ENCODE results near the gene CORIN.
"Not testable (repeated sequence)": the region's sequence is repeated elsewhere in the genome, so short reads cannot be mapped to it uniquely, and the experiment has no call there.

The CORIN gene

DNA sequence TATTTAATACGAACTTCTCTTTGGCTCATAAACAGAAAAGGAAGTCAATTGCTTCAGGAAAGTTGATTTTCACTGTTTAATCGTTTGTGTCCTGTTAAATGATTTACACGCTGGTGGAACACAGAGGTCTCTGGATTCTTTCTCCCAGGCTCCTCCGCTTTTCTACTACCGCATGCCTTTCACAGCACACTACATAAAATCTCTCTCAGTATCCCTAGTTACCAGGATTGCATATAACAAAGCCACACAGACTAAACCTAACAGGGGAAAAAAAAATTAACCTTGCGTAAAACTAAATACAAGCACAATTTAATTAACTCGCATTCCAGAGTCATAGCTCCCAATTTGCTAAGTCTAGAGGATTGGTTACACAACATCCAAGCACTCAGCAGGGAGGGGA, 133.9 kb downstream of the CORIN start:
- H3K27ac ChIP-seq (ENCODE audit: insufficient read depth, low read length, poor library complexity, severe bottlenecking): no peak overlapping the region
- H3K9me3 ChIP-seq (ENCODE audit: control insufficient read depth, low read length): no peaks in the 10 kb centered on the region
- no peaks in the 10 kb centered on the region for H3K36me3 ChIP-seq (ENCODE audit: control insufficient read depth, insufficient read depth, low read length)
- no peaks in the 10 kb centered on the region for H3K27me3 ChIP-seq (replicated peaks; ENCODE audit: control insufficient read depth, insufficient read depth, low read length, poor library complexity, severe bottlenecking)
- H3K4me1 ChIP-seq (ENCODE audit: control insufficient read depth, insufficient read depth, low read length, poor library complexity, severe bottlenecking): no peaks in the 10 kb centered on the region
- H3K4me3 ChIP-seq (ENCODE audit: insufficient read depth, low read depth, low read length, poor library complexity, severe bottlenecking): no peak overlapping the region
- DNase-seq: no peak

DNA sequence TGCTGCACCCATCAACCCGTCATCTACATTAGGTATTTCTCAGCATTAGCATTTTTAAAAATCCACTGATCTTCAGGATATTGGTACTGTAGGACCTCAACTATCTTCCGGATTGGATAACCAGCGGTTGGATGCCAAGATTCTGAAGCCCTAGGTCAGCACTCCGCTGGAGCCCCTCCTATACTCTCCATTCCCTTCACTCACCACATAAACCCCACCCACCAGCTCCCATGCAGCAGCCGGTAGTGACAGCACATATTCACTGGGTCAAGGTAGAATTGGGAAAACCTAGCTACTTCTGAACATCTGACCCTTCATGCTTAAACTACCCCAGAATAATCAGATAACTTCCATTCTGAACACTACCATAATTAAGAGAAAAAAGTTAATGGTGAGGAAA, 134.9 kb downstream of the CORIN start:
- H3K9me3 ChIP-seq (ENCODE audit: control insufficient read depth, low read length): no peaks in the 10 kb centered on the region
- H3K4me3 ChIP-seq (ENCODE audit: insufficient read depth, low read depth, low read length, poor library complexity, severe bottlenecking): no peak overlapping the region
- H3K27me3 ChIP-seq (replicated peaks; ENCODE audit: control insufficient read depth, insufficient read depth, low read length, poor library complexity, severe bottlenecking): no peaks in the 10 kb centered on the region
- DNase-seq: no peak
- no peaks in the 10 kb centered on the region for H3K4me1 ChIP-seq (ENCODE audit: control insufficient read depth, insufficient read depth, low read length, poor library complexity, severe bottlenecking)
- no peak overlapping the region for H3K27ac ChIP-seq (ENCODE audit: insufficient read depth, low read length, poor library complexity, severe bottlenecking)
- no peaks in the 10 kb centered on the region for H3K36me3 ChIP-seq (ENCODE audit: control insufficient read depth, insufficient read depth, low read length)

DNA sequence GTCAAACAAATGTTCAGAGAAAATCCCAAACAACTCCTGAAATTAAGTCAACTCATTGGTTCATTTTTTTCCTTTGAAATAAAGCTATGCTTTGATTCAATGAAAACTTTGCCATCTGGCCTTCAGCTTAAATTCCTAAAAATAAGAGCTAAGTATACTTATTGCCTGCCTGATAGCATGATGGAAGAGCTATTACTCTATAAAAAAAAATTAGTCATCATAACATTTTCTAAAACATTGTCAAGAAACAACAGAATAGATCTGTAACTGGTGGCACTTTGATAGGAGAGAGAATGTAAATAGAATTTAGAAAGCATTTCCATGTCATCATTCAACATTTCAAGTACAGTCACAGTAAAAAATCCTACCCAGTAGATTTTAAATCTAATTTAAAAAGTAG, 136.6 kb downstream of the CORIN start:
- Histone ChIP-seq H3K9me3 (ENCODE audit: control insufficient read depth, low read length) (no peaks in the 10 kb centered on the region), H3K27me3 (replicated peaks; ENCODE audit: control insufficient read depth, insufficient read depth, low read length, poor library complexity, severe bottlenecking) (no peaks in the 10 kb centered on the region), H3K4me3 (ENCODE audit: insufficient read depth, low read depth, low read length, poor library complexity, severe bottlenecking) (no peak overlapping the region), H3K4me1 (ENCODE audit: control insufficient read depth, insufficient read depth, low read length, poor library complexity, severe bottlenecking) (no peaks in the 10 kb centered on the region), H3K36me3 (ENCODE audit: control insufficient read depth, insufficient read depth, low read length) (no peaks in the 10 kb centered on the region), H3K27ac (ENCODE audit: insufficient read depth, low read length, poor library complexity, severe bottlenecking) (no peak overlapping the region)
- DNase-seq: no peak

DNA sequence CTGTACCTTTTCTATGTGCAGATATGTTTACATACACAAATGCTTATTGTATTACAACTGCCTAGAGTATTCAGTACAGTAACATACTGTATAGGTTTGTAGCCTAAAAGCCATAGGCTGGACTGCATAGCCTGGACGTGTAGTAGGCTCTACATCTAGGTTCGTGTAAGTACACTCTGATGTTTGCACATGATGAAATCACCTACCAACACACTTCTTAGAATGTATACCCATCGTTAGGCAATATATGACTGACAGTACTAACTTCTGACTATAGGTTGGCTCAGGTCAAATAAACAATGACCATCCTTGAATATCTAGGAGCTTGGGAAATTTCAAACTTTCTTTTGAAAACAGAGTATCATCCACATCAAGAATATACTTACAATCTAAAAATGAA, 139.0 kb downstream of the CORIN start:
- Histone ChIP-seq H3K27ac (ENCODE audit: insufficient read depth, low read length, poor library complexity, severe bottlenecking) (no peak overlapping the region), H3K27me3 (replicated peaks; ENCODE audit: control insufficient read depth, insufficient read depth, low read length, poor library complexity, severe bottlenecking) (no peaks in the 10 kb centered on the region), H3K9me3 (ENCODE audit: control insufficient read depth, low read length) (no peaks in the 10 kb centered on the region), H3K36me3 (ENCODE audit: control insufficient read depth, insufficient read depth, low read length) (no peaks in the 10 kb centered on the region), H3K4me1 (ENCODE audit: control insufficient read depth, insufficient read depth, low read length, poor library complexity, severe bottlenecking) (no peaks in the 10 kb centered on the region), H3K4me3 (ENCODE audit: insufficient read depth, low read depth, low read length, poor library complexity, severe bottlenecking) (no peak overlapping the region)
- DNase-seq: no peak

DNA sequence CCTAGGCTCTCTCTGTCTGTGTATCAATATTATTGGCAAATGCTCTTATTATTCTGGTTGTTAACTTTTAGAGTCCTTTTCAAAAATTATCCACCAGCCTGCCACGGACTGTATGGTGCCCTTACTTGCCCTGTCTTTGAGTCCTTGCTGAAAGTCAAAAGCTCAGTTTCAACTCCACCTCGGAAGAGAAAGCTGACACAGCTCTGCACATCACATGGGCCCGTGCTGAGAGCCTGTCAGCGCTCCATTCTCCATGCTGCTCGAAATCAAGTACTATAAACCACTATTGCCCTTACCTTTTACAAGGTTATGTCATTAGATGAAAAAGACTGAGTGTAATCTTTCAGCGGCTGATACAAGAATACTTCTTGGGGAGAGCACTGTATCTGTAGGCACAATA, 141.0 kb downstream of the CORIN start:
- DNase-seq: no peak
- Histone ChIP-seq H3K36me3 (ENCODE audit: control insufficient read depth, insufficient read depth, low read length) (no peaks in the 10 kb centered on the region), H3K4me3 (ENCODE audit: insufficient read depth, low read depth, low read length, poor library complexity, severe bottlenecking) (no peak overlapping the region), H3K9me3 (ENCODE audit: control insufficient read depth, low read length) (no peaks in the 10 kb centered on the region), H3K27ac (ENCODE audit: insufficient read depth, low read length, poor library complexity, severe bottlenecking) (no peak overlapping the region), H3K27me3 (replicated peaks; ENCODE audit: control insufficient read depth, insufficient read depth, low read length, poor library complexity, severe bottlenecking) (no peaks in the 10 kb centered on the region), H3K4me1 (ENCODE audit: control insufficient read depth, insufficient read depth, low read length, poor library complexity, severe bottlenecking) (no peaks in the 10 kb centered on the region)

DNA sequence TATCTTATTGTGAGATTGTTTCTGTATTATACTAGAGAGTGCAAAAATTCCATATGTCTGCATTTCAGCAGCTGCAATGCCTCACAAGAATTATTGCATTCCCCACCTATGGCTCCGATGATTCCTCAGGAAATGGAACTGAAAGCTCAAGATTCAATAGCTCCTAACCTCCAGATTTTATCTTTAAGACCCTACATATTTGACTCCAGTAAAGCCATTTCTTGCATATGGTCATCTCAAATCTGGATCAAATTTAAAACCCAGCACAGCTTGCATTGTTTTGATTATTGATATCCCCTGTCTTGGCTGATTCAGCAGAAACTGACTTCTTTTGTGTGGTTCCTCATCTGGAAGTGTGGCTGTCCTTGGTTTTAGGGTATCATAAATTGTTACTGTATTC, 142.6 kb downstream of the CORIN start:
- no peaks in the 10 kb centered on the region for H3K9me3 ChIP-seq (ENCODE audit: control insufficient read depth, low read length)
- H3K4me1 ChIP-seq (ENCODE audit: control insufficient read depth, insufficient read depth, low read length, poor library complexity, severe bottlenecking): no peaks in the 10 kb centered on the region

DNA sequence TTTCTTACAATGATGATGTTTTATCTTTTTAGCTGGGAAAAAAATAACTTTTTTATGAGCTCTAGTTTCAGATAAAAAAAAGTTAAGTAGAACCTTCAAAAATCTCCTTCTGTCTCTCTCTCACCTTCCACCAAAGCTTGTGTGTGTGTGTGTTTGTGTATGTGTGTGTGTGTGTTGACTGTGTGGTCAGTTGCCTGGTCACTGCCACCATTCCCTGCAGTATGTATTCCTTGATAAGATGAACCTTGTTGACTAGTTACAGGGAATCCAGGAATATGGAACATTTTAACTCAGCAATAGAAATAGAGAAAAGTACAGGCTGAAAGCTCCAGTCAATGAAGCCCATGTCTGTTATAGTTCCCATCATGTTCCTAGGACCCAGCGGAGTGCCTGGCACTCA, 143.5 kb downstream of the CORIN start:
- H3K4me1 ChIP-seq (ENCODE audit: control insufficient read depth, insufficient read depth, low read length, poor library complexity, severe bottlenecking): no peaks in the 10 kb centered on the region
- H3K27ac ChIP-seq (ENCODE audit: insufficient read depth, low read length, poor library complexity, severe bottlenecking): no peak overlapping the region
- H3K27me3 ChIP-seq (replicated peaks; ENCODE audit: control insufficient read depth, insufficient read depth, low read length, poor library complexity, severe bottlenecking): no peaks in the 10 kb centered on the region
- H3K9me3 ChIP-seq (ENCODE audit: control insufficient read depth, low read length): no peaks in the 10 kb centered on the region
- no peaks in the 10 kb centered on the region for H3K36me3 ChIP-seq (ENCODE audit: control insufficient read depth, insufficient read depth, low read length)
- H3K4me3 ChIP-seq (ENCODE audit: insufficient read depth, low read depth, low read length, poor library complexity, severe bottlenecking): no peak overlapping the region
- no peak for DNase-seq

More for the DNA sequence above, 142.6 kb downstream of the CORIN start:
- H3K27me3 ChIP-seq (replicated peaks; ENCODE audit: control insufficient read depth, insufficient read depth, low read length, poor library complexity, severe bottlenecking): no peaks in the 10 kb centered on the region
- no peaks in the 10 kb centered on the region for H3K36me3 ChIP-seq (ENCODE audit: control insufficient read depth, insufficient read depth, low read length)
- no peak overlapping the region for H3K4me3 ChIP-seq (ENCODE audit: insufficient read depth, low read depth, low read length, poor library complexity, severe bottlenecking)
- DNase-seq: no peak
- H3K27ac ChIP-seq (ENCODE audit: insufficient read depth, low read length, poor library complexity, severe bottlenecking): no peak overlapping the region

DNA sequence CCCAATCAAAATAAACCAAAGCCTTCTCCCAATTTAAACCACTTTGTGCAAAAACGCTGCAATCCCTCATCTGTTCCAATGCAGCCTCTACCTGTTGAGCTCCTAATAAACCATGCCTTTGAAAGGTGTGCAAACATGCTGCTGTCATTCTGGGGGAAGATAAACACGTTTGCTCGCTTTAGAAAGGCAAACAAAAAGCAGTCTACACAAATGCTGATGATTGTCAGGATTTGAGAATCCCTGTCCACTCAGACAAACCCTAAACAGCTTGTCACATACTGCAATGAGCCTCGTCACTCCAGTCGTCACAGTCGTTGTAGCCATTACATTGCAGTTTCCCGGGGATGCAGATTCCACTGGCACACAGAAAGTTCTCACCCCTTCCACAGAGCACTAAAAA, 145.2 kb downstream of the CORIN start:
- H3K9me3 ChIP-seq (ENCODE audit: control insufficient read depth, low read length): no peaks in the 10 kb centered on the region
- no peak for DNase-seq
- H3K27ac ChIP-seq (ENCODE audit: insufficient read depth, low read length, poor library complexity, severe bottlenecking): no peak overlapping the region
- H3K4me3 ChIP-seq (ENCODE audit: insufficient read depth, low read depth, low read length, poor library complexity, severe bottlenecking): no peak overlapping the region
- H3K4me1 ChIP-seq (ENCODE audit: control insufficient read depth, insufficient read depth, low read length, poor library complexity, severe bottlenecking): no peaks in the 10 kb centered on the region
- H3K27me3 ChIP-seq (replicated peaks; ENCODE audit: control insufficient read depth, insufficient read depth, low read length, poor library complexity, severe bottlenecking): no peaks in the 10 kb centered on the region
- no peaks in the 10 kb centered on the region for H3K36me3 ChIP-seq (ENCODE audit: control insufficient read depth, insufficient read depth, low read length)

DNA sequence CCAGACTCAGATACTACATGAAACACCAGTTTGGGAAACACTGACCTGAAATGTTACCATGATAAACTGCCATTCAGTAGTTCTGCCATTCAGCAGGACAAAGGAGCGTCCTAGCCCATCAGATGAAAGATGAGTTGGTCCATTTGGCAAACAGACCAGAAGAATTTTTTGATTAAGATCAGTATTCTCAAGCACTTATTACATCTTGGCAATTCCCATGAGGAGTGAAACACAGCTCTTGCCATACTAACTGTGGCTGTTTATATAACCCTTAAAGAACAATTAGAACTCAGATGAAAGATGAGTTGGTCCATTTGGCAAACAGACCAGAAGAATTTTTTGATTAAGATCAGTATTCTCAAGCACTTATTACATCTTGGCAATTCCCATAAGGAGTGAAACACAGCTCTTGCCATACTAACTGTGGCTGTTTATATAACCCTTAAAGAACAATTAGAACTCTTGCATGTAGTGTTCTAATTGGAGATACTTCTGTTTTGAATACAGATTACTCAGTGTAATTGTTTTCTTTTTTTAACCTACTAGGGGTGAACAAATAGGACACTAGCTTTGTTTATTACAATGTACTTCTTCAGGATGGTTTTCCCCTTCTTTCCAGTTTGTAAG, 146.0 kb downstream of the CORIN start:
- not testable (repeated sequence) for H3K4me1 ChIP-seq (ENCODE audit: control insufficient read depth, insufficient read depth, low read length, poor library complexity, severe bottlenecking); H3K27me3 ChIP-seq (replicated peaks; ENCODE audit: control insufficient read depth, insufficient read depth, low read length, poor library complexity, severe bottlenecking); H3K27ac ChIP-seq (ENCODE audit: insufficient read depth, low read length, poor library complexity, severe bottlenecking); H3K36me3 ChIP-seq (ENCODE audit: control insufficient read depth, insufficient read depth, low read length); H3K9me3 ChIP-seq (ENCODE audit: control insufficient read depth, low read length); H3K4me3 ChIP-seq (ENCODE audit: insufficient read depth, low read depth, low read length, poor library complexity, severe bottlenecking); DNase-seq

DNA sequence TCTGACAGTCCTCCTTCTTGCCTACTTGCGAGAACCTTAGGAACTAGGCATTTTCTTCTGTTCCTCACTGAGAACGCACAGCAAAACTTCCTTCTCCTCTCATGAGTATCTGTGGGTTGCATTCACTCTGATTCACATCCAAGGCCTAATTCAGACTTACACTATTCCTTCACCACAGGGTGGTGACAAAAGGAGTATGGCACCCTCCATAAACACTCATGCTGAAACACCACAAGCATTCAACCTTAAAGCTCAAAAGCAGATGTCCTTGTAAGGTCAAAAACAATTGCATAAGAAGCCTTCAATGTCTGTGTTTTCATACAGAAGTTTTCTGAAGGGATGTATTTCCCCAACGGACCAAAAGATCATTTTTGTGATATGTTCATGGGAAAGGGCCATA, 147.3 kb downstream of the CORIN start:
- Histone ChIP-seq H3K36me3 (ENCODE audit: control insufficient read depth, insufficient read depth, low read length) (no peaks in the 10 kb centered on the region), H3K27ac (ENCODE audit: insufficient read depth, low read length, poor library complexity, severe bottlenecking) (no peak overlapping the region), H3K27me3 (replicated peaks; ENCODE audit: control insufficient read depth, insufficient read depth, low read length, poor library complexity, severe bottlenecking) (no peaks in the 10 kb centered on the region), H3K9me3 (ENCODE audit: control insufficient read depth, low read length) (no peaks in the 10 kb centered on the region), H3K4me1 (ENCODE audit: control insufficient read depth, insufficient read depth, low read length, poor library complexity, severe bottlenecking) (no peaks in the 10 kb centered on the region), H3K4me3 (ENCODE audit: insufficient read depth, low read depth, low read length, poor library complexity, severe bottlenecking) (no peak overlapping the region)
- no peak for DNase-seq
